NCI-H226 (cell line): ENCODE measurements around the gene CCDC51.
A peak's percentile ranks its signal among the peaks of the same experiment; 100 is the strongest.
"Not testable (repeated sequence)": the region's sequence is repeated elsewhere in the genome, so short reads cannot be mapped to it uniquely, and the experiment has no call there.

Source experiments
- DNase-seq: peaks from one replicate; pipeline ENCODE4 v3.0.0-alpha.2; 2015

Gene CCDC51, protein sequence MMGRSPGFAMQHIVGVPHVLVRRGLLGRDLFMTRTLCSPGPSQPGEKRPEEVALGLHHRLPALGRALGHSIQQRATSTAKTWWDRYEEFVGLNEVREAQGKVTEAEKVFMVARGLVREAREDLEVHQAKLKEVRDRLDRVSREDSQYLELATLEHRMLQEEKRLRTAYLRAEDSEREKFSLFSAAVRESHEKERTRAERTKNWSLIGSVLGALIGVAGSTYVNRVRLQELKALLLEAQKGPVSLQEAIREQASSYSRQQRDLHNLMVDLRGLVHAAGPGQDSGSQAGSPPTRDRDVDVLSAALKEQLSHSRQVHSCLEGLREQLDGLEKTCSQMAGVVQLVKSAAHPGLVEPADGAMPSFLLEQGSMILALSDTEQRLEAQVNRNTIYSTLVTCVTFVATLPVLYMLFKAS

DNA sequence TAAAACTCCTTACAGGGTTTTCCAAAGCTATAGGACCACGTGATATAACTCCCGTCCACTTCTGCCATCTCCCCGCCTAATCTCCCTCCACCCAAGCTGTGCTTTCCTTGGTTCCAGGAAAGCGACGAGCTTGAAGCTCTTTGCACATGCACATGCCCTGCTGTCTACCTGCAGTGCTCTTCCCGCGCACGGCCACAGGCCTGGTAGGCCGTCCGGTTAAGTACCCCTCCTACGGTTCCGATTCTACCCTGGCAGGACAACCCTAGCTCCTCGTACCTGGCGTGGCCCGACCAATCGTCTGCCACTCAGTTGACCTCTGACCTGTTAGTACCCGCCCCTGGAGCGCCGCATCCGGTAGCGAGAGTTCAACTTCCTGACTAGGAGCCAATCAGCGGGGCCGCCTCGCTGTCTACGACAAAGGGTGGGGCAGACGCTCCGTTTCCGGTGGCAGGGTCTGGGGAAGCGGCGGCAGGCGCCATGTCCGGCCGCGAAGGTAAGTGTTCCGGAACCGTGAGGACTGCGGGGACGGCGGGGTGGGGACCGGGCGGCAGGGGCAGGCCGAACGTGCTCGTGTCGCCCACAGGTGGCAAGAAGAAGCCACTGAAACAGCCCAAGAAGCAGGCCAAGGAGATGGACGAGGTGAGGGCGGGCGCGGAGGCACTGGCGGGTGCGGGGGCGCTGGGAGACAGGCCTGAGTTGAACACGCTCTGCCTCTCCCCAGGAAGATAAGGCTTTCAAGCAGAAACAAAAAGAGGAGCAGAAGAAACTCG lies at the start of gene CCDC51, which contains the start of gene TMA7:
Gene CCDC51 (minus strand): TSS at position 300 of the 770 bp plus-strand sequence. CDS start 4,991 bp downstream, outside the sequence.
Gene TMA7 (plus strand): TSS at position 438 of the 770 bp plus-strand sequence. CDS start 40 bp downstream, at position 478.
- DNase-seq, result peak; percentile 97

DNA sequence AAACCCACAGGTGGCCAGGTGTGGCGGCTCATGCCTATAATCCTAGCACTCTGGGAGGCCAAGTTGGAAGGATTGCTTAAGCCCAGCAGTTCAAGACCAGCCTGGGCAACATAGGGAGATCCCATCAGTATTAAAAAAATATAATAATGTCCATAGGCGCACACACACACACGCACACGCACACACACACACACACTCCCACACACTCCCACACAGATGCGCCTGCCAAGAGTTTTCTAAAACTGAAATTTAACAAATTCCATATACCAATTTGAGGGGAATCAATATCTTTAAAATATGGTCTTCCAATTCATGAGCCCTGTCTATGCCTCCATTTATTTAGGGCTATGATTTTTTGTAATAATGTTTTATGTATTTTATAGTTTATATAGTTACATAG lies 47.0 kb upstream of the CCDC51 start:
- DNase-seq, result no peak

DNA sequence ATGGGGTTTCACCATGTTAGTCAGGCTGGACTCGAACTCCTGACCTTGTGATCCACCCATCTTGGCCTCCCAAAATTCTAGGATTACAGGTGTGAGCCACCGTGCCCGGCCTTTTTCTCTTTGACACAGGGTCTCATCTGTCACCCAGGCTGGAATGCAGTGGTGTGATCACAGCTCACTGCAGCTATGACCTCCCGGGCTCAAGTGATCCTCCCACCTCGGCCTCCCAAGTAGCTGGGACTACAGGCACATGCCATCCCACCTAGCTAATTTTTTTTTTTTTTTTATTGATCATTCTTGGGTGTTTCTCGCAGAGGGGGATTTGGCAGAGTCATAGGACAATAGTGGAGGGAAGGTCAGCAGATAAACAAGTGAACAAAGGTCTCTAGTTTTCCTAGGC lies 42.9 kb upstream of the CCDC51 start:
- DNase-seq, result not testable (repeated sequence)

DNA sequence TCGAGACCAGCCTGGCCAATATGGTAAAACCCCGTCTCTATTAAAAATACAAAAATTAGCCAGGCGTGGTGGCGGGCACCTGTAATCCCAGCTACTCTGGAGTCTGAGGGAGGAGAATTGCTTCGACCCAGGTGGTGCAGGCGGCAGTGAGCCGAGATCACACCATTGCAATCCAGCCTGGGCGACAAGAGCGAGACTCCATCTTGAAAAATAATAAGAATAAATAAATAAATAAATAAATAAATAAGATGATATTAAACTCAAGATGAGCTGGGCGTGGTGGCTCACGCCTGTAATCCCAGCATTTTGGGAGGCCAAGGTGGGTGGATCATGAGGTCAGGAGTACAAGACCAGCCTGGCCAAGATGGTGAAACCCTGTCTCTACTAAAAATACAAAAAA lies 41.0 kb upstream of the CCDC51 start:
- DNase-seq, result not testable (repeated sequence)

DNA sequence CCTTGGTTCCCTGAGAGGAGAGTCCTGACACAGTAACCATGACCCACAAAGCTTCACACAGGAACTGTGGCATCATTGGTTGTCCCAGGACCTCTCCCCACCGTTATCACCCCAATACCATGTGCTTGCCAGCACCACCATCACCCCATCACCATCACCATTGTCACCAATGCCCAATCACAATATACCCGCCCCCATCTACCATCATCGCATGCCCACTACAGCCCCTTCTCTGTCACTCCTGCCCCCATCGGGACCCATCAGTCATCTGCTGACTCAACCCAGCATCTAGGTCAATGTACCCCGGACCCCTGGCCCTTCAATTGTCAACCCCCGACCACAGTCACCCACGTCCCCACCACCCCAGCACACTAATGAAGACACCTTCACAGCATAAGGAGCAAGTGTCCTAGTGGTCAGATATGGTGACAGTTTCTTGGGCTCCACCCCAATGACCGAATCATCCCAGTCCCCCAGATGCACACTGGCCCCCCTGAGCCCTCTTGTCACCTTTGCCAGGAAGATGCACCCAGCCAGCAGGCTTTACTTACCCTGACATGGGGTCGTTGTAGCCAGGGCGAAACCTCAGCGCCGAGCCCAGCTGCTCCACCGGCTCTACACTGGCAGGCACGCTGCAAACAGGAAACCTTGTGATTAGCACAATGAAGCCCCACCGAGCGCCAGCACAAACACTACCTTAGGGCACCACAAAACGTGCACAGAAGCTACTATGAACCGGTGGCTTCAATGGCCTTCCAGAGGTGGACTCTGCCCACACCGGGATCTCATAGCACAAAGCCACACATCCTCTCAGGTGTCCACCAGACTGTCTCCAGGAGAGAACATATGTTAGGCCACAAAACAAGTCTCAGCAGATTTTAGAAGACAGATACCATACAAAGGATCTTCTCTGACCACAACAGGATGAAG lies 39.0 kb upstream of the CCDC51 start:
- DNase-seq, result no peak

DNA sequence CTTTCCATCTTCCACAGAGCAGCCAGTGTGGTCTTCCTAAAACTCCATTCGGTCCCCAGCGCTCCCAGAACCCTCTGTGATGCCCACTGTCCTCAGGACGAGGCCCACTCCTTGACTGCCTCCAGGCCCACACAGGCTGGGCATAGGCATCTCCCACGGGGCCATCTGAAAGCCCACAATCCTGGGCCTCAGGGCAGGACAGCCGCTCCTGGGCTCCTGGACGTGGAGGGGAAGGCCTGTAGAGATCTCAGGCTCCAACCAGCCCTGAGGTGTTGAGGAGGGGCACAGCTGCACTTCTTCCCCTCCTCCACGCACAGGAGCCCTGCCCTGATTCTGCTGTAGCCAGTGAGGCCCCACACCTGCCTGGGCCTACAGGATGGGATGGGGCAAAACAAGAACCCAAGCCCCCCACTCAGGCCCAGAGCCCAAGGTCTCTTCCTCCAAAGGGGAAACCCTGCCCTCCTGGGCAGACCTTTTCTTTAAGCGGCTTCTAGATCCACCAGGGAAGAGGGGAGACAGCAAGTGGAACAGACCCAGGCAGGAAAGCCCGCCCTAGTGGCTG lies 38.1 kb upstream of the CCDC51 start:
- no peak for DNase-seq

DNA sequence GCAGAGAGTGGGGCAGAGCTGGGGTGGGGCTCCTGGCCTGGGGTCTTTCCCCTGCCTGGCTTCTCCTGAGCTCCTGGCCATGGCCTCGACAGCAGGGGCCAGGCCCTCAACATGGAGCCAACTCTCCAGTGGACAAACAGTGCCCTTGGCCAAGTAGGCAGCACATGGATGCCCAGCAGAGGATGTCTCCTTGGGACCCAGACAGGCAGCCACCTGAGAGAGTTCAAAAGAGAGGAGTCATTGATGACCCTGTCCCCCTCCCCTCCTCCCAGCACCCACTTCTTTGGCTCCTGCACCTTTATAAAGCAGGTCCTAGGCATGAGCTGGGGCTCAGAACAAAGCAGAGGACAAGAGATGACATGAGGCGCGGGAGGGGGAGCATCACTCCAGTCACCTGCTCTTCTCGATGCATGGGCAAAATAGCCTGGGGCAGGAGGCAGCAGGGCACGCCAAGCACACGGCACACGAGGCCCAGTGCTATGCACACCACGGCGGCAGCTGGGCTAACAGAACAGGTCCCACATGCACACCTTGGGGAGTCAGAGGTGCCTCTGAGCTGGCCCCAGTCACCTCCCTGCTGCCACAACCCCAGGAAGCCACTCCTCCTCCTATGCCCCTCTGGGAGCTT lies 36.6 kb upstream of the CCDC51 start:
- DNase-seq, result no peak

DNA sequence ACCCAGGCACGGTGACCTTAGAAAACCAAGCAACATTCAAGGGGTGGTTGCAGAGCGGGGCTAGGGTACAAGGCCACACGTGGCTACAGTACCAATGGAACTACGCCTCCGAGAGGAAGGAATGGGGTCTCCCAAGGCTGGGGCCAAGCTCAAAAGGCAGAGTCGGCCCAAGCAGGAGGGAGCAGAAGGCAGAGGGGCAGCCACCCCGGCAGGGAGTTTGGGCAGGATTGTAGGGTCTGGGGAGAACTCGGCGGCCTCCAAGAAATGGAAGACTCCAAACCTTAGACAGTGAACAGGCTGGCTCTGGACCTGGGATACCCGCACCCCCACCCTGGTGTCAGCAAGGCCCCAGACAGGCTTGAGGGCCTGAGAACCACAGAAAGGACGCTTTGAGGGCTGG lies 35.3 kb upstream of the CCDC51 start:
- no peak for DNase-seq

DNA sequence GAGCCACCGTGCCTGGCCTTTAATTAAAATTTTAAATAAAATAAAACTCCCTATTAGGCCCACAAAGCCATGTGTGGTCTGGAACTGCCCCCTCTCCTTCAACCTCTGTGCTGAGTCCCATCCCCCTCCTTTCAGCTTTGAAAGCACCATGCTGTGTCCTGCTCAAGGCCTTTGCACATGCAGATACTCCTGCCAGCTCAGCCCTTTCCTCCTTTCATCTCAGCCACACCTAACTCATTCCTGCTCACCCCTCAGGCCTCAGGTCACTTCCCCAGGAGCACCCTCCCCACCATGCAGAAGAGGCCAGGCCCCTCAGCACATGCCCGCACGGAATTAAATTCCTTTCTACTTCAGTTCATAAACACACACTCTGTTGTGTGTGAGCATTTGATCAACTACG lies 34.7 kb upstream of the CCDC51 start:
- DNase-seq, result no peak

DNA sequence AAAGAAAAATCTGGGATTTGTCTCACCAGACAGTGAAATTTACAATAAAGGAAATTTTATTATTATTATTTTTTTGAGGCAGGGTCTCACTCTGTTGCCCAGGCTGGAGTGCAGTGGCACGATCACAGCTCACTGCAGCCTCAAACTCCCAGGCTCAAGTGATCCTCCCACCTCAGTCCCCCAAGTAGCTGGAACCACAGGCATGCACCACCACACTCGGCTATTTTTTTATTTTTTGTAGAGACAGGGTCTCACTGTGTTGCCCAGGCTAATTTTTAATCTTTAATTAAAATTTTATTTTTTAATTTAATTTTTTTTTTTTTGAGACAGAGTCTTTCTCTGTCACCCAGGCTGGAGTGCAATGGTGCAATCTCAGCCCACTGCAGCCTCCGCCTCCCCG lies 34.1 kb upstream of the CCDC51 start:
- not testable (repeated sequence) for DNase-seq

DNA sequence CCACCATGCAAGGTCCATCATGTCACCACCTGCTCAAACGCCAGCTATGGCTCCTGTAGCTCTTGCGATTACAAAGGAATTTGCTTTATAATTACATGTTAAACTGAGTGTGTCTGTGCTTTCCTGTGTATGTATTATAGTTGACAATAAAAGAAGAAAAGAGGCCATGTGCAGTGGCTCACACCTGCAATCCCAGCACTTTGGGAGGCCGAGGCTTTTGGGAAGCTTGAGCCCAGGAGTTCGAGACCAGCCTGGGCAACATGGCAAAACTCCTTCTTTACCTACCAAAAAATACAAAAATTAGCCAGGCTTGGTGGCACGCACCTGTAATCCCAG lies 33.7 kb upstream of the CCDC51 start:
- DNase-seq, result no peak

DNA sequence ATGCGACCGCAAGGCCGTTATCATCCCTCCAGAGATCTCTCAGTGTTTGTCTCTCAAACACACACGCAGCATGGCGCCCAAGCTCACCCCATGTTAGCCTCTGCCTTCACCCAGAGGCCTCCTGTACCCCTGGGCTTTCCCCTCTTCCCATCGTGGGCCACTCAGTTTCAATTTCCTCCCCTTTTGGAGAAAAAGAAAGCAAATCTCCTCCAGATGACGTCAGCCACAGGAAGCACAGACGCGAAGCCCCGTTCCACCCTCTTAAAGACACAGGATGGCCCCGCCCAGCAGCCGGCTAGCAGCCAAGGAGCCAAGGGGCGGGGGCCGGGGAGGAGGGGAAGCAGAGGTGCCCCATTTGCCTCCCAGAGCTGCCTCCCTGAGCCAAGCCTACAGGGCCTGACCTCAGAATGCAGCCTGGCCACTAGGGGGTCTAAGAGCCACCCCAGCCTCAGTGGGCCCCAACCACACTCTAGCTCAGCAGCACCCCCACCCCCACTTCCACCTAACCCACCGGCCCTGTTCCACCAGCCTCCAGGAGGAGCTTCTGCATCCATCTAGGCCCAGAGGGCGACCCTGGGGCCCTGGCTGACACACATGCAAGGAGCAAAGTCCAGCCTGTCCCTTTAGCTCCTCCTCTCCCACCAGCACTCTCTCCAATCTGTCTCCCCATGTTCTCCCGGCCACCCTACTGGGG lies 33.2 kb upstream of the CCDC51 start:
- peak; percentile 93 for DNase-seq

DNA sequence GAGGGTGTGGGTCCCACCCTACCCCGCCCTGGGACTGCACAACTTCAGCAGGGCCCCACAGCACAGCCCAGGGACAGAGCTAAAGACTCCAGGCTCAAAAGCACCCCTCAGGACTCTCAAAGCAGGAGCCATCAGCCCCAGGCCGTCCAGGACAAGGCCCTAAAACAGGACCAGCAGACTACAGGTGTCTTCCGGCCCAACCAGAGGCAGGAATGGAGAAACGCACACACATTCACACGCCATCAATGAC lies 32.7 kb upstream of the CCDC51 start:
- no peak for DNase-seq

DNA sequence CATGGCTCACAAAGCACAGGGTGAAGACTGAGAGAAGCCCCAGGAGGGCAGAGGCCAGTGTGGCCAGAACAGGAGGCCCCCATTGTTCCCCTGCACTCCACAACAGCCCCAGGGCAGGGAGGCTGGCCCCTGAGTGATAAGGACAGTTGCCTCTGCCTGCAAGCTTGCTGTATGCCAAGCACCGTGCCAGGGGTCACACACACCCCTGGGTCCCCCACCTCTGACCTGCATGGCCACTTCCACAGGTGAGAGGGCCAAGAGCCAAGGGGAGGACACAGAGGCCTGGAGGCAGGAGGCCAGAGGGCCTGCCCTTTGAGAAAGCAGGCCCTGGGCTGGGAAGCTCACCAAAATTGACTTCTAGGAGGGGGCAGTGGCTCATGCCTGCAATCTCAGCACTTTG lies 30.4 kb upstream of the CCDC51 start:
- DNase-seq, result no peak

DNA sequence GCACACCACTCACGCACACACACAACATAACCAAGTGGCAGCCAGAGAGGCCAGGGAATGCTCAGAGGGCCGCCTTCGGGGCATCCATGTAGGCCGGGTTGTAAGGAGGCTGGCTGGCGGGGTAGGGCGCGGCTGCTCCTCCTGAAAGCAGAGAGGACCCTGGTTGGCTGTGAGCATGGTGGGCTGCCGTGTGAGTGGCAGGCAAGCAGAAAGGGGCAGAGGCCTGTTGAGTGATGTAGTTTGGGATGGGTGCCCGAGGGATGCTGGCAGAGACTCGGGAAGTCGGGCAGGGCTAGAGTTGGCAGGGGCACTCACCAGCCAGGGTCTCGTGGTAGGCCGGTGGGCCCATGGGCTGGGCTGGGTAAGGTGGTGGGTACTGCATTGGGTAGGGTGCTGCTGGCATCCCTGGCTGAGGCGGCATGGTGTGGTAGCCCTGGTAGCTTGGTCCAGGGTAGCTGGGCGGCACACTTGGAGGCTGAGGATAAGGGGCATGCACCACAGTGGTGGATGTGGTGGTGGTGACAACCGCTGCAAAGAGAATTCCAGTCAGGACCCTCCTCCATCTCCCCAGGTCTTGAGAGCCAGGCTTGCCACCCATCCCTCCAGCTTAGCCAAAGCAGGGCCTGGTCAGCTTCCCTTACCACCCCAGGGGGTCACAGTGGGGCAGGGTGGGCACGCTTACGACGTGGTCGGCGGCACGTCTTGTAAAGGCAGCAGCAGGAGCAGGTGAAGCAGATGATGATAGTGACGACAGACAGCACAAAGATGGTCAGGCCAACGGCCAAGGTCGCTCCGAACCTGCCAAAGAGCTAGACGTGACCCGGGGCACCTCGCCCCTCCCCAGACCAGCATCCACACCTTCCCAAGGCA lies 29.4 kb upstream of the CCDC51 start:
- DNase-seq, result no peak

DNA sequence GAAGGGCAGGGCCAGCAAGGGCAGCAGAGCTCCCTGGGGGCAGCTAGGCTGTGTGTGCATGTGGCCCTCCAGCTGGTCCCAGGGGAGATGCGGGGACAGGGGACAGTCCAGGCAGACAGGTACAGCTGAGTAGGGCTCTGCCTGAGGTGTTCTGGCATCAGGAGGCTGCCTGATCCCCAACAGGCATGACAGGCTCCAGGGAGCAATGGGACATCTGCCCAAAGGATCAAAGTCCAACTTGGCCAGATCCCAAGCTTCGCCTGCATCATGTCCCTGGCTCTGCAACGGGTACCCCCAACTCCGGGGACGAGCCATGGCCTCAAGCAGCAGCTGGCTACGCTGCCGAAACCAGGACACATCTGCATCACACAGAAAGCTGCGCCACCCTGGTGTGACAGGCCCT lies 28.4 kb upstream of the CCDC51 start:
- DNase-seq, result no peak

DNA sequence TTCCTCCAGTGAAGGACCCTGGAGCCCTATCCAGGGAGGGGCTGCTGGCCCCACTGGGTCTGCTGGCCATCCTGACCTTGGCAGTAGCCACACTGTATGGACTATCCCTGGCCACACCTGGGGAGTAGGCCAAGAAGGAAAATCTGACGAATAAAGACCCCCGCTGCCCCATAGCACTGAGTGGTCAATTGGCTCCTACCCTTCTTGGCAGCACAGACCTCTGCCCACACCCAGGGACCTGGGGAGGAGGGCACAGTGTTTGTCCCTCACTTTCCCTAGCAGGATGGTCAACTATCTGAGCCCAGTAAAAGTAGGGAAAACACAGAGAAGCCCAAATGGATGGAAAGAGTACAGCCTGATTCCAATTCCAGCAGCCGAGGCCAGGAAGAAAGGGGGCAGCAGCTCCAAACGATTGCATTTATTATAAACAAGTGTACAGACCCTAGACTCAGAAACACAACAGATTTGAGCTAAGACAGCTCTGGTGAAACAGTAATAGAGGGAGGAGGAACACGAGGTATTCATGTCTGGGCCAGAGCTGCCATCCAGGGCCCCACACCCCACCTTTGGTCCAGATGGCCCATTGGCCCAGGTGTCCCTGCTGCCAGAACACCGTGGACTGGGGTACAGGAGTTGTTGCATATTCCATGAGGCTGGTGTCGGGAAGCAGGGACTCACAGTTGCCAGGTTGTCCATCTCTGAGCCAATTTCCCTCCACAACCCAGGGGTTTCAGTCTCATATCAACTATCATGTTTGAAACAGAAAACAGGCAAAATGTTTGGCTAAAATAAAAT lies 27.8 kb upstream of the CCDC51 start:
- DNase-seq, result no peak

DNA sequence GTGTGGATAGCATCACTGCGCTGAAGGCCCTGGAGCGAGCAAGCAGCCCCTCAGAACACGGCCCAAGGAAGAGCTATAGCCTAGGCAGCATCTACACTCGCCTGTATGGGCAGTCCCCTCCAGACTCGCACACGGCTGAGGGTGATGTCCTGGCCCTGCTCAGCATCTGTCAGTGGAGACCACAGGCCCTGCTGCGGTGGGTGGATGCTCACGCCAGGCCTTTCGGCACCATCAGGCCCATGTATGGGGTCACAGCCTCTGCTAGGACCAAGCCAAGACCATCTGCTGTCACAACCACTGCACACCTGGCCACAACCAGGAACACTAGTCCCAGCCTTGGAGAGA lies 27.2 kb upstream of the CCDC51 start:
- no peak for DNase-seq

DNA sequence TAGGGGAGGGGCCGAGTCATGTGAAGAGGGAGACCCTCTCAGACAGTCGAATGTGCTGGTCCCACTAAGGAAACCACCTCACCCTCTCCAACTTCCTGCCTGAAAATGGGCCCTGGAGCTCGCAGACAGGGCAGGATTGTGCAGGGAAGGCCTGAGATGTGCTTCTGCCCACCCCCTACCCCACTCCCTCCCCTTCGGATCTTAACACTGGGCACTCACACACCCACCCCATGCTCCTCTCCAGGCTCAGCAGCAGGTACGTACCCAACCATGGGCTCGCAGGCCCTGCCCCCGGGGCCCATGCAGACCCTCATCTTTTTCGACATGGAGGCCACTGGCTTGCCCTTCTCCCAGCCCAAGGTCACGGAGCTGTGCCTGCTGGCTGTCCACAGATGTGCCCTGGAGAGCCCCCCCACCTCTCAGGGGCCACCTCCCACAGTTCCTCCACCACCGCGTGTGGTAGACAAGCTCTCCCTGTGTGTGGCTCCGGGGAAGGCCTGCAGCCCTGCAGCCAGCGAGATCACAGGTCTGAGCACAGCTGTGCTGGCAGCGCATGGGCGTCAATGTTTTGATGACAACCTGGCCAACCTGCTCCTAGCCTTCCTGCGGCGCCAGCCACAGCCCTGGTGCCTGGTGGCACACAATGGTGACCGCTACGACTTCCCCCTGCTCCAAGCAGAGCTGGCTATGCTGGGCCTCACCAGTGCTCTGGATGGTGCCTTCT lies 26.6 kb upstream of the CCDC51 start:
- no peak for DNase-seq
